Activated CD8-positive, alpha-beta T cell treated with anti-CD3 and anti-CD28 coated beads for 36 hours (primary cell): ENCODE data around the gene SLC5A5. TPM values are rescaled to one million over a fixed set of nuclear protein-coding genes. Genes with fewer than 3 reads are reported as not detected.
A peak's percentile ranks its signal among the peaks of the same experiment; 100 is the strongest.

ENCODE experiments used
- ATAC-seq: fragments of 200-7000 bp; cut with Tn5 transposase; one replicate; pipeline ENCODE4 v1.10.0; 2021; ENCODE audit warnings: mild to moderate bottlenecking, moderate library complexity
- CTCF ChIA-PET: fragments of 350-600 bp; sonication (Branson Sonifier 250); formaldehyde crosslinking; loops from one replicate; lab custom pipeline; 2021; ENCODE audit warnings: antibody characterized with exemption; lab: Charles Lee
- POLR2A ChIA-PET: fragments of 350-600 bp; sonication (Branson Sonifier 250); formaldehyde crosslinking; loops from one replicate; lab custom pipeline; 2021; ENCODE audit warnings: antibody characterized with exemption; lab: Charles Lee
- DNase-seq: peaks from one replicate; pipeline ENCODE4 v3.0.0-alpha.2; 2020
- H3K27ac Mint-ChIP-seq: one replicate; pipeline ENCODE4 v1.8.0; 2021; ENCODE audit warnings: mild to moderate bottlenecking, mixed read lengths
- H3K27me3 Mint-ChIP-seq: one replicate; pipeline ENCODE4 v1.8.0; 2021; ENCODE audit warnings: mixed read lengths
- H3K36me3 Mint-ChIP-seq: one replicate; pipeline ENCODE4 v1.8.0; 2021; ENCODE audit warnings: low read depth, mixed read lengths
- H3K4me1 Mint-ChIP-seq: one replicate; pipeline ENCODE4 v1.8.0; 2021; ENCODE audit warnings: low read depth, mixed read lengths
- H3K4me3 Mint-ChIP-seq: one replicate; pipeline ENCODE4 v1.8.0; 2021; ENCODE audit warnings: mild to moderate bottlenecking, moderate library complexity, mixed read lengths
- H3K9me3 Mint-ChIP-seq: one replicate; pipeline ENCODE4 v1.8.0; 2021; ENCODE audit warnings: mixed read lengths
- CTCF ChIP-seq: fragments of 200-600 bp; IDR thresholded peaks from one replicate; pipeline ENCODE4 v1.8.0; 2022; ENCODE audit warnings: antibody characterized with exemption, mild to moderate bottlenecking
- intact Hi-C: fragments of 100-400 bp; cut with micrococcal nuclease; formaldehyde crosslinking; loops from one replicate; pipeline ENCODE4 v1.10.0; 2022
- total RNA-seq, 2 experiments: library from RNA; stranded (reverse); gene quantifications; one replicate each; pipeline ENCODE4 v1.2.3, GENCODE V29; 2021

Gene SLC5A5
- total RNA-seq, 2 experiments from 2014 or later = 0.87 to 0.99 TPM

- no peak for ATAC-seq
Measured at GRCh38 chr19:17888260-17888659, 16.5 kb downstream of the SLC5A5 start.

DNA sequence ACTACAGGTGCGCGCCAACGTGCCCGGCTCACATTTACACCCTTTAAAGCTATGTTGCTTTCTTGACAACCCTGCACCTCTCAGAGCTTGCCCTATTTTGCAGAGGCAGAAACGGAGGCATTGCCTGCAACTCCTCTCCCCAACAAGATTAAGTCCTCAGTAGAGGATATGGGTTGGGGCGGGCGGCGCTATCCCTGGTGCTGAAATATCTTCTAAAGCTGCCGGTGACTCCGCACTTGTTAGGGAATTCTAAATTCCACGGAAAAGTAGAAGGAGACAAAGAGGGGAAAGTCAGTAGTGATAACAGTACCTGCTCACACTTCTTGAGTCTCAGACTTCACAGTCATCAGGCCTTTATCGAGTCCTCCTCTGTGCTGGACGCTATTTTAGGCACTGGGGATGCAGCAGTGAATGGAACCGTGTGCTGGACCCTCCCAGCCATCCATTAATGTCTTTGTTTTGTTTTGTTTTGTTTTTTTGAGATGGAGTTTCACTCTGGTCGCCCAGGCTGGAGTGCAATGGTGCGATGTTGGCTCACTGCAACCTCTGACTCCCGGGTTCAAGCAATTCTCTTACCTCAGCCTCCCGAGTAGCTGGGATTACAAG lies 18.0 kb downstream of the SLC5A5 start:
- no peak for ATAC-seq
- intact Hi-C loops = no loop called here
- DNase-seq = peak; percentile 30
- H3K4me3 Mint-ChIP-seq = no peak overlapping the region
- no peaks in the 10 kb centered on the region for H3K4me1 Mint-ChIP-seq
- no peak overlapping the region for H3K27ac Mint-ChIP-seq
- H3K27me3 Mint-ChIP-seq = no peaks in the 10 kb centered on the region
- ChIA-PET POLR2A (no interaction called here), CTCF (interaction anchor here (1.0 kb wide), 1 partner anchor 43 kb away, joined by 4 read pairs; the partner anchor contains the start of gene CCDC124)
- no peak for TF ChIP-seq CTCF
- H3K9me3 Mint-ChIP-seq = no peaks in the 10 kb centered on the region
- H3K36me3 Mint-ChIP-seq = no peaks in the 10 kb centered on the region

More at GRCh38 chr19:17888260-17888659, 16.5 kb downstream of the SLC5A5 start:
- no peaks in the 10 kb centered on the region for H3K36me3 Mint-ChIP-seq
- no peaks in the 10 kb centered on the region for H3K4me1 Mint-ChIP-seq
- H3K27ac Mint-ChIP-seq = no peak overlapping the region
- CTCF ChIA-PET = no interaction called here
- TF ChIP-seq CTCF = no peak
- intact Hi-C loops = no loop called here
- no peaks in the 10 kb centered on the region for H3K9me3 Mint-ChIP-seq
- no peak for DNase-seq
- no peak overlapping the region for H3K4me3 Mint-ChIP-seq
- POLR2A ChIA-PET = interaction anchor here (1.1 kb wide), 1 partner anchor 22 kb away, joined by 3 read pairs; no protein-coding TSS in a partner anchor
- no peaks in the 10 kb centered on the region for H3K27me3 Mint-ChIP-seq

DNA sequence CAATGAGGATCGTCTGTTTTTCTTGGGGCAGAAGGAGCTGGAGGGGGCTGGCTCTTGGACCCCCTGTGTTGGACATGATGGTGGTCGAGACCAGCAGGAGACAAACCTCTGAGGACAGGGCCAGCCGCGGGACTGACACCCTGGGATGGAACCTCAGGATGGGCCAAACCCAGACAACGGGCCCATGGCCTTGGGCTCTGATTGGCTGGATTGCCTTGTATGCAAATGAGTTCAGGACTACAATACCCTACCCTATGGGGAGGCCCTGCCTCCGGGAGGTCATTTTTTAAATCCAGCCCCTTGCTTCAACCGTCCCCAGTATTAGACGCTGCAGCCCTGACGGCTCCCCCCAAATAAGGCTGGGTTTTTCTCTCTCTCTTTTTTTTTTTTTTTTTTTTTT lies 22.0 kb downstream of the SLC5A5 start:
- Mint-ChIP-seq H3K4me3 (no peak overlapping the region), H3K9me3 (no peaks in the 10 kb centered on the region), H3K4me1 (no peaks in the 10 kb centered on the region), H3K36me3 (no peaks in the 10 kb centered on the region), H3K27ac (no peak overlapping the region), H3K27me3 (peaks cover under 1% of the 10 kb centered on the region)
- ATAC-seq (no peak), DNase-seq (no peak)
- CTCF ChIA-PET = no interaction called here
- intact Hi-C loops = no loop called here
- POLR2A ChIA-PET = no interaction called here
- TF ChIP-seq CTCF = no peak

GRCh38 chr19:17902701-17903100 lies 31.0 kb downstream of the SLC5A5 start:
- TF ChIP-seq CTCF = no peak
- ATAC-seq = no peak
- Mint-ChIP-seq H3K4me1 (no peaks in the 10 kb centered on the region), H3K36me3 (no peaks in the 10 kb centered on the region), H3K4me3 (no peak overlapping the region), H3K27me3 (peaks cover 13% of the 10 kb centered on the region), H3K9me3 (no peaks in the 10 kb centered on the region), H3K27ac (no peak overlapping the region)
- CTCF ChIA-PET = interaction anchor here (0.7 kb wide), 1 partner anchor 19 kb away, joined by 3 read pairs; no protein-coding TSS in a partner anchor
- intact Hi-C loops = no loop called here
- POLR2A ChIA-PET = no interaction called here
- no peak for DNase-seq

DNA sequence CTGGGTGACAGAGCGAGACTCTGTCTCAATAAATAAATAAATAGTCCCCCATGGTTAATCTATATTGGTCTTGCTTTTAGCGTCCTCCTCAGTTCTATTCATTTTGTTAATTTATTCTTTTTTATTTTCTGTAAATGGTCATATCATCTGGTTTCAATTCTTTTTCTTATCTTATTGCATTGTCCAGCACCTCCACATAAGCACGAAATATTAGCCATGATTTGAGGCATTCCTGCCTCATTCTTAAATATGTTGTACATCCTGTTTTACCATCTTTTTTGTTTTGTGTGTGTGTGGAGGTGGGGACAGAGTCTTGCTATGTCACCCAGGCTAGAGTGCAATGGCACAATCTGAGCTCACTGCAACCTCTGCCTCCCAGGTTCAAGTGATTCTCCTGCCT lies 36.5 kb downstream of the SLC5A5 start:
- Mint-ChIP-seq H3K9me3 (peaks cover under 1% of the 10 kb centered on the region), H3K4me3 (no peak overlapping the region), H3K36me3 (no peaks in the 10 kb centered on the region), H3K27ac (no peak overlapping the region), H3K4me1 (no peaks in the 10 kb centered on the region), H3K27me3 (peaks cover 3% of the 10 kb centered on the region)
- DNase-seq (no peak), ATAC-seq (no peak)
- no peak for TF ChIP-seq CTCF
- intact Hi-C loops = no loop called here
- ChIA-PET CTCF (no interaction called here), POLR2A (no interaction called here)
